Measurements from ENCODE around the gene PLCL1.
A peak's percentile ranks its signal among the peaks of the same experiment; 100 is the strongest.
"Not testable (repeated sequence)": the region's sequence is repeated elsewhere in the genome, so short reads cannot be mapped to it uniquely, and the experiment has no call there.

The PLCL1 gene

GRCh38 chr2:198004921-198005829, 200.8 kb downstream of the PLCL1 start:
- no peak for DNase-seq

GRCh38 chr2:198006733-198007132, 202.3 kb downstream of the PLCL1 start:
- no peak for DNase-seq

GRCh38 chr2:198008230-198008629, 203.8 kb downstream of the PLCL1 start:
- DNase-seq: no peak

GRCh38 chr2:198012025-198012424, 207.6 kb downstream of the PLCL1 start:
- no peak for DNase-seq

- no peak for DNase-seq
Observed at GRCh38 chr2:198016243-198016642, 211.8 kb downstream of the PLCL1 start.

GRCh38 chr2:198017068-198017467, 212.7 kb downstream of the PLCL1 start:
- DNase-seq: no peak

- no peak for DNase-seq
Observed at GRCh38 chr2:198028955-198029354, 224.6 kb downstream of the PLCL1 start.

- DNase-seq: not testable (repeated sequence)
Observed at GRCh38 chr2:198029576-198029975, 225.2 kb downstream of the PLCL1 start.

- DNase-seq: no peak
Observed at GRCh38 chr2:198033626-198034025, 229.2 kb downstream of the PLCL1 start.

GRCh38 chr2:198036029-198036879, 231.9 kb downstream of the PLCL1 start:
- no peak for DNase-seq

GRCh38 chr2:198040835-198041234, 236.4 kb downstream of the PLCL1 start:
- no peak for DNase-seq

GRCh38 chr2:198042189-198042588, 237.8 kb downstream of the PLCL1 start:
- DNase-seq: no peak

- no peak for DNase-seq
Observed at GRCh38 chr2:198044777-198045176, 240.4 kb downstream of the PLCL1 start.

GRCh38 chr2:198045227-198045626, 240.8 kb downstream of the PLCL1 start:
- no peak for DNase-seq

GRCh38 chr2:198052741-198053140, 248.3 kb downstream of the PLCL1 start:
- DNase-seq: no peak

GRCh38 chr2:198053148-198053547, 248.8 kb downstream of the PLCL1 start:
- no peak for DNase-seq

- no peak for DNase-seq
Observed at GRCh38 chr2:198053776-198054175, 249.4 kb downstream of the PLCL1 start.

GRCh38 chr2:198054299-198054698, 249.9 kb downstream of the PLCL1 start:
- no peak for DNase-seq

GRCh38 chr2:198055716-198056115, 251.3 kb downstream of the PLCL1 start:
- no peak for DNase-seq

- peak in 1 of 2 experiments; percentile 24 for DNase-seq
Observed at GRCh38 chr2:198056836-198057235, 252.4 kb downstream of the PLCL1 start.

GRCh38 chr2:198059800-198060199, 255.4 kb downstream of the PLCL1 start:
- DNase-seq: no peak

GRCh38 chr2:198060277-198060676, 255.9 kb downstream of the PLCL1 start:
- DNase-seq: no peak

GRCh38 chr2:198062826-198063225, 258.4 kb downstream of the PLCL1 start:
- no peak for DNase-seq

GRCh38 chr2:198063242-198063641, 258.8 kb downstream of the PLCL1 start:
- no peak for DNase-seq
